Left renal pelvis (tissue), 4 donors: ENCODE measurements around the gene ATP9A. TPM values are rescaled to one million over a fixed set of nuclear protein-coding genes. Genes with fewer than 3 reads are reported as not detected.

Experiments used
- DNase-seq, 4 donors: peaks; one replicate each; pipeline ENCODE4 v3.0.0-alpha.2; 2013; ENCODE audit warnings: low read depth in 4 of 4, low spot score in 3 of 4
- polyA plus RNA-seq, 4 donors: library from polyadenylated mRNA; unstranded; fragments of 120-200 nt; gene quantifications; one replicate each; pipeline ENCODE4 v1.2.1, GENCODE V29; 2013; ENCODE audit not compliant: insufficient read length in 4 of 4

The ATP9A gene
- polyA plus RNA-seq, 4 donors = 36.7 to 63.6 (median 60.3) TPM

GRCh38 chr20:51562332-51563173 is 205.6 kb downstream of the ATP9A start:
- peak; percentile 82 to 86 (median 84) for DNase-seq

GRCh38 chr20:51562027-51562331 is 206.2 kb downstream of the ATP9A start:
- no peak for DNase-seq

GRCh38 chr20:51560550-51561307 is 207.5 kb downstream of the ATP9A start:
- no peak for DNase-seq

GRCh38 chr20:51560042-51560441 is 208.1 kb downstream of the ATP9A start:
- DNase-seq = no peak

- no peak for DNase-seq
These were observed 213.5 kb downstream of the ATP9A start for GRCh38 chr20:51554538-51555165.

GRCh38 chr20:51553897-51554486 is 214.2 kb downstream of the ATP9A start:
- DNase-seq = no peak

- DNase-seq = no peak
These were observed 217.0 kb downstream of the ATP9A start for GRCh38 chr20:51551186-51551585.

- DNase-seq = no peak
These were observed 218.7 kb downstream of the ATP9A start for GRCh38 chr20:51549474-51549873.

- DNase-seq = no peak
These were observed 220.2 kb downstream of the ATP9A start for GRCh38 chr20:51547951-51548350.

Other genes with a start within 250 kb of the ATP9A start
- gene NFATC2, start 225.7 kb downstream of the ATP9A start, polyA plus RNA-seq = 1 to 10 TPM; 2.0 to 3.4 (median 2.3) TPM
- gene SALL4, start 34.1 kb upstream of the ATP9A start, polyA plus RNA-seq = 10 to 100 TPM in 1 of 4 donors, 1 to 10 TPM in 2, under 1 TPM in 1; 0.93 to 12.3 (median 5.6) TPM